ENCODE data around the gene SNX25. TPM values are rescaled to one million over a fixed set of nuclear protein-coding genes. Genes with fewer than 3 reads are reported as not detected.

Gene SNX25
- total RNA-seq, 4 donors from 2014 or later = 13.3 to 39.3 (median 15.3) TPM

GRCh38 chr4:185242749-185243533 is 33.5 kb downstream of the SNX25 start:
- no peaks in the 10 kb centered on the region for H3K27me3 ChIP-seq
- 81% methylated on average over 6 of the region's 6 CpGs for WGBS
- H3K36me3 ChIP-seq = no peaks in the 10 kb centered on the region
- no peaks in the 10 kb centered on the region for H3K9me3 ChIP-seq
- H3K27ac ChIP-seq = no peak overlapping the region
- peaks cover 7% of the 10 kb centered on the region for H3K4me1 ChIP-seq
- DNase-seq (ENCODE audit: low spot score in 2 of 2) = no peak
- H3K4me3 ChIP-seq = no peak overlapping the region
- TF ChIP-seq CTCF (IDR thresholded peaks at IDR 0.05) (no peak), POLR2AphosphoS5 (IDR thresholded peaks at IDR 0.05) (no peak), POLR2A (IDR thresholded peaks at IDR 0.05) (no peak), EP300 (IDR thresholded peaks at IDR 0.05) (no peak)

DNA sequence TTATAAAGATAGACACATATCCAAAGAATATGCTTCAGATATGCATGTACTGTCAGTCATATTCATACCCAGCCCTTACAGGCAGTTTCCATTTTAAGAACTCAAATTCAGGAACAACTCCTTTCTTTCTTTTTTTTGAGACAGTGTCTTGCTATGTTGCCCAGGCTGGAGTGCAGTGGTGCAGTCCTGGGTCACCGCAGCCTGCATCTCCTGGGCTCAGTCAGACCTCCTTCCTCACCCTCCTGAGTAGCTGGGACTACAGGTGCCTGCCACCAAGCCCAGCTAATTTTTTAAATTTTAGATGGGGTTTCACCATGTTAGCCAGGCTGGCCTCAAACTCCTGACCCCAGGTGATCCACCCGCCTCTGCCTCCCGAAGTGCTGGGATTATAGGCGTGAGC is 34.5 kb downstream of the SNX25 start:
- Histone ChIP-seq H3K27ac (no peak overlapping the region), H3K4me3 (no peak overlapping the region), H3K4me1 (peaks cover 7% of the 10 kb centered on the region), H3K9me3 (no peaks in the 10 kb centered on the region), H3K27me3 (no peaks in the 10 kb centered on the region), H3K36me3 (no peaks in the 10 kb centered on the region)
- TF ChIP-seq POLR2AphosphoS5 (IDR thresholded peaks at IDR 0.05) = no peak
- no peak for TF ChIP-seq CTCF (IDR thresholded peaks at IDR 0.05)
- no peak for TF ChIP-seq EP300 (IDR thresholded peaks at IDR 0.05)
- no peak for TF ChIP-seq POLR2A (IDR thresholded peaks at IDR 0.05)
- WGBS = 75% methylated on average over 4 of the region's 4 CpGs
- no peak for DNase-seq (ENCODE audit: low spot score in 2 of 2)

DNA sequence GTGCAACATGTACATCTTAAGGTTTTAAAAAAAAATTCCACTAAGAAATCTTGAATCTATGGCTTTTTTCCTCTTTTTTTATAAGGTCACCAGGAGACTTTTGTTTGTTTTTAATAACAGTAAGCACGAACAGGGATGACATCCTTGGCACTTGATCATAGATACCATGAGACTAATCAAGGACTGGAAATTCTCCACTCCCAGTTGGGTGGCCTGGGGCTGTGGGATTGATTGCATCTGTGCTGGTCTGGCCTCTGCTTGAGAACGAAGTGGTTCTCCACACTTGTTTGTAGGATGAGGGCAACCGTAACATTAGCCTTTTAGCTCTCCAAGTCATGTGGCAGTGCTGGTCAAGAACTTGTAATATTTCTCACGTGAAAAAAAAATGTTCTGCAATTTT is 35.4 kb downstream of the SNX25 start:
- no peak overlapping the region for H3K27ac ChIP-seq
- no peak for TF ChIP-seq EP300 (IDR thresholded peaks at IDR 0.05)
- no peak for TF ChIP-seq POLR2AphosphoS5 (IDR thresholded peaks at IDR 0.05)
- TF ChIP-seq CTCF (IDR thresholded peaks at IDR 0.05) = no peak
- no peak for TF ChIP-seq POLR2A (IDR thresholded peaks at IDR 0.05)
- no peak overlapping the region for H3K4me3 ChIP-seq
- H3K27me3 ChIP-seq = no peaks in the 10 kb centered on the region
- no peaks in the 10 kb centered on the region for H3K9me3 ChIP-seq
- peaks cover 7% of the 10 kb centered on the region for H3K4me1 ChIP-seq
- DNase-seq (ENCODE audit: low spot score in 2 of 2) = no peak
- whole genome bisulfite sequencing = 39% methylated on average over 4 of the region's 4 CpGs
- H3K36me3 ChIP-seq = no peaks in the 10 kb centered on the region

DNA sequence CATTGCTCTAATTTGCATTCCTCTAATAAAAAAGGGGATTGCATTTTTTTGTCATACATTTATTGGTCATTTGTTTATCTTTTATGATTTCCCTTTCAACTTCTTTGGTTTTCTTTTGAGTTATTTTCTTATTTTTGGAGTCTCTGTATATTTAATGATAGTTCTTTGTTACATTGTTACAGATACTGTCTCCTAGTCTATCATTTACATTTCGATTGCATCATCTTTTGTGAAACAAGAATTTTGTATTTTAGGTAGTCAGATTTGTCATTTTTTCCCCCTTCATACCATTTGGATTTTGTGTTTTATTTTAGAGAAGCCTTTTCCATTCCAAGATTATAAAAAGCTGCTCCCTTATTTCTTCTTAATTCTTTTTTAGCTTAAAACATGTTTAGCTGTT is 37.1 kb downstream of the SNX25 start:
- peaks cover 7% of the 10 kb centered on the region for H3K4me1 ChIP-seq

More for the DNA sequence above, 37.1 kb downstream of the SNX25 start:
- WGBS = 84% methylated on average over 1 of the region's 1 CpG
- H3K4me3 ChIP-seq = no peak overlapping the region
- no peaks in the 10 kb centered on the region for H3K27me3 ChIP-seq
- H3K27ac ChIP-seq = no peak overlapping the region
- H3K9me3 ChIP-seq = no peaks in the 10 kb centered on the region
- TF ChIP-seq EP300 (IDR thresholded peaks at IDR 0.05) (no peak), CTCF (IDR thresholded peaks at IDR 0.05) (no peak), POLR2A (IDR thresholded peaks at IDR 0.05) (no peak), POLR2AphosphoS5 (IDR thresholded peaks at IDR 0.05) (no peak)
- no peaks in the 10 kb centered on the region for H3K36me3 ChIP-seq
- DNase-seq (ENCODE audit: low spot score in 2 of 2) = no peak
